ENCODE data around the gene PRKCE.

The PRKCE gene

GRCh38 chr2:45968946-45969584 lies 317.6 kb downstream of the PRKCE start:
- no peak for DNase-seq (ENCODE audit: low read depth)

- no peak for DNase-seq (ENCODE audit: low read depth)
Observed at GRCh38 chr2:45973426-45973825, 322.0 kb downstream of the PRKCE start.

GRCh38 chr2:45974056-45974455 lies 322.6 kb downstream of the PRKCE start:
- DNase-seq (ENCODE audit: low read depth): no peak

- no peak for DNase-seq (ENCODE audit: low read depth)
Observed at GRCh38 chr2:45974762-45975408, 323.4 kb downstream of the PRKCE start.

- DNase-seq (ENCODE audit: low read depth): no peak
Observed at GRCh38 chr2:45975752-45976517, 324.5 kb downstream of the PRKCE start.

- no peak for DNase-seq (ENCODE audit: low read depth)
Observed at GRCh38 chr2:45978302-45978859, 326.9 kb downstream of the PRKCE start.

GRCh38 chr2:45979065-45979464 lies 327.6 kb downstream of the PRKCE start:
- no peak for DNase-seq (ENCODE audit: low read depth)

GRCh38 chr2:45980161-45980865 lies 328.8 kb downstream of the PRKCE start:
- DNase-seq (ENCODE audit: low read depth): no peak

GRCh38 chr2:45981384-45981930 lies 330.0 kb downstream of the PRKCE start:
- no peak for DNase-seq (ENCODE audit: low read depth)

- DNase-seq (ENCODE audit: low read depth): no peak
Observed at GRCh38 chr2:45982096-45982495, 330.6 kb downstream of the PRKCE start.

GRCh38 chr2:45983213-45983612 lies 331.7 kb downstream of the PRKCE start:
- no peak for DNase-seq (ENCODE audit: low read depth)

- no peak for DNase-seq (ENCODE audit: low read depth)
Observed at GRCh38 chr2:45984366-45984765, 332.9 kb downstream of the PRKCE start.

GRCh38 chr2:45984896-45985473 lies 333.5 kb downstream of the PRKCE start:
- DNase-seq (ENCODE audit: low read depth): no peak

- DNase-seq (ENCODE audit: low read depth): no peak
Observed at GRCh38 chr2:45986509-45986908, 335.0 kb downstream of the PRKCE start.

- DNase-seq (ENCODE audit: low read depth): no peak
Observed at GRCh38 chr2:45987856-45988255, 336.4 kb downstream of the PRKCE start.

- DNase-seq (ENCODE audit: low read depth): no peak
Observed at GRCh38 chr2:45988879-45989278, 337.4 kb downstream of the PRKCE start.

GRCh38 chr2:45990131-45990530 lies 338.7 kb downstream of the PRKCE start:
- no peak for DNase-seq (ENCODE audit: low read depth)

GRCh38 chr2:45992021-45992740 lies 340.7 kb downstream of the PRKCE start:
- DNase-seq (ENCODE audit: low read depth): no peak

GRCh38 chr2:45992741-45993475 lies 341.4 kb downstream of the PRKCE start:
- DNase-seq (ENCODE audit: low read depth): no peak

GRCh38 chr2:45993476-45993991 lies 342.1 kb downstream of the PRKCE start:
- peak; percentile 22 for DNase-seq (ENCODE audit: low read depth)

Measured in stimulated activated CD8-positive, alpha-beta memory T cell treated with anti-CD3 and anti-CD28 coated beads, Interleukin-15, amount 100 ng/mL, for 1 hour (primary cell).